PC-9 (cell line): ENCODE results near the gene DDR1. TPM values are rescaled to one million over a fixed set of nuclear protein-coding genes. Genes with fewer than 3 reads are reported as not detected.
"Not testable (repeated sequence)": the region's sequence is repeated elsewhere in the genome, so short reads cannot be mapped to it uniquely, and the experiment has no call there.

Source experiments
- BruUV-seq: library from RNA; stranded (reverse); fragments of 400-500 nt; replicated peaks from 2 replicates; lab custom pipeline; 2021; lab: Mats Ljungman, UMichigan
- CTCF ChIA-PET: fragments of 300-600 bp; sonication (Branson Sonifier 250); formaldehyde crosslinking; loops from one replicate; lab custom pipeline; 2022; ENCODE audit warnings: antibody characterized with exemption; lab: Charles Lee
- POLR2A ChIA-PET: fragments of 300-600 bp; sonication (Branson Sonifier 250); formaldehyde crosslinking; loops from one replicate; lab custom pipeline; 2022; ENCODE audit warnings: antibody characterized with exemption; ENCODE audit not compliant: unreplicated experiment; lab: Charles Lee
- DNase-seq, 2 experiments: peaks; one replicate each; pipeline versions ENCODE4 v3.0.0 to v3.0.0-alpha.2; 2015 to 2022; ENCODE audit warnings: mixed read lengths in 1 of 2
- H2AFZ ChIP-seq: fragments of 200-600 bp; sonication (generic); 2 replicates; pipeline ENCODE4 v1.8.1; 2017; ENCODE audit warnings: antibody characterized with exemption
- H3F3A ChIP-seq: fragments of 200-600 bp; sonication (generic); 2 replicates; pipeline ENCODE4 v1.8.1; 2017; ENCODE audit warnings: antibody characterized with exemption, mild to moderate bottlenecking, low read depth; ENCODE audit not compliant: insufficient read depth
- H3K27ac ChIP-seq: fragments of 200-600 bp; sonication (generic); 2 replicates; pipeline ENCODE4 v1.6.1; 2016; ENCODE audit warnings: mixed run types
- H3K27me3 ChIP-seq: fragments of 200-600 bp; sonication (generic); 2 replicates; pipeline ENCODE4 v1.6.1; 2016; ENCODE audit warnings: low read depth, mixed run types; ENCODE audit not compliant: insufficient read depth
- H3K36me3 ChIP-seq: fragments of 200-600 bp; sonication (generic); 2 replicates; pipeline ENCODE4 v1.6.1; 2016; ENCODE audit warnings: low read depth, mixed run types
- H3K4me1 ChIP-seq: fragments of 200-600 bp; sonication (generic); replicated peaks from 2 replicates; pipeline ENCODE4 v1.6.1; 2016; ENCODE audit warnings: mixed run types; ENCODE audit not compliant: insufficient read depth
- H3K4me2 ChIP-seq: fragments of 200-600 bp; sonication (generic); 2 replicates; pipeline ENCODE4 v1.6.1; 2017; ENCODE audit warnings: mixed run types
- H3K4me3 ChIP-seq: fragments of 200-600 bp; sonication (generic); 2 replicates; pipeline ENCODE4 v1.6.1; 2016; ENCODE audit warnings: mixed run types
- H3K79me2 ChIP-seq: fragments of 200-600 bp; sonication (generic); 2 replicates; pipeline ENCODE4 v1.6.1; 2017; ENCODE audit warnings: low read depth, mixed run types
- H3K9me2 ChIP-seq: fragments of 200-600 bp; sonication (generic); 2 replicates; pipeline ENCODE4 v1.8.1; 2017; ENCODE audit warnings: mild to moderate bottlenecking; ENCODE audit not compliant: insufficient read depth
- H3K9me3 ChIP-seq: fragments of 200-600 bp; sonication (generic); 2 replicates; pipeline ENCODE4 v1.8.1; 2016; ENCODE audit warnings: low read depth; ENCODE audit not compliant: insufficient read depth
- H4K20me1 ChIP-seq: fragments of 200-600 bp; sonication (generic); 2 replicates; pipeline ENCODE4 v1.8.1; 2017; ENCODE audit not compliant: insufficient read depth
- CTCF ChIP-seq: fragments of 200-600 bp; sonication (generic); conservative IDR thresholded peaks from 2 replicates; pipeline ENCODE4 v1.6.1; 2017; ENCODE audit warnings: mixed run types, antibody characterized with exemption, mild to moderate bottlenecking, moderate library complexity
- EZH2 ChIP-seq: fragments of 200-600 bp; sonication (generic); IDR thresholded peaks from 2 replicates; pipeline ENCODE4 v1.8.0; 2017; ENCODE audit warnings: antibody characterized with exemption, low read depth
- intact Hi-C: fragments of 100-400 bp; cut with micrococcal nuclease; formaldehyde crosslinking; loops from one replicate; pipeline ENCODE4 v1.10.0; 2022; ENCODE audit not compliant: unreplicated experiment
- total RNA-seq: library from RNA; stranded (reverse); gene quantifications from 2 replicates; pipeline ENCODE4 v1.2.3, GENCODE V29; 2021

Gene DDR1
- total RNA-seq, 1 experiment from 2014 or later = 267 TPM

GRCh38 chr6:30902709-30903108 lies 18.4 kb downstream of the DDR1 start:
- TF ChIP-seq EZH2 (no peak), CTCF (no peak)
- H3F3A ChIP-seq = peaks cover 55% of the 10 kb centered on the region
- H3K9me2 ChIP-seq = no peaks in the 10 kb centered on the region
- no peak for DNase-seq
- no peaks in the 10 kb centered on the region for H3K79me2 ChIP-seq
- intact Hi-C loops = no loop called here
- POLR2A ChIA-PET = no interaction called here
- H3K4me1 ChIP-seq = no peaks in the 10 kb centered on the region
- CTCF ChIA-PET = no interaction called here
- no peak overlapping the region for H2AFZ ChIP-seq
- H3K36me3 ChIP-seq = no peaks in the 10 kb centered on the region
- H4K20me1 ChIP-seq = no peaks in the 10 kb centered on the region; the same call in 1 of the 2 replicates
- no TSS peak for BruUV-seq
- no peaks in the 10 kb centered on the region for H3K9me3 ChIP-seq
- no peak overlapping the region for H3K4me2 ChIP-seq
- no peaks in the 10 kb centered on the region for H3K27me3 ChIP-seq
- H3K27ac ChIP-seq = no peak overlapping the region
- no peak overlapping the region for H3K4me3 ChIP-seq

GRCh38 chr6:30903236-30903635 lies 18.9 kb downstream of the DDR1 start:
- H3K9me3 ChIP-seq = no peaks in the 10 kb centered on the region
- H3K4me3 ChIP-seq = no peak overlapping the region
- no peak for DNase-seq
- H3K4me2 ChIP-seq = no peak overlapping the region
- H3K27me3 ChIP-seq = no peaks in the 10 kb centered on the region
- POLR2A ChIA-PET = no interaction called here
- CTCF ChIA-PET = interaction anchor here (0.7 kb wide), 1 partner anchor 74 kb away, joined by 6 read pairs; no protein-coding TSS in a partner anchor
- H3K36me3 ChIP-seq = no peaks in the 10 kb centered on the region
- no peaks in the 10 kb centered on the region for H3K9me2 ChIP-seq
- BruUV-seq = no TSS peak
- H3K79me2 ChIP-seq = no peaks in the 10 kb centered on the region
- intact Hi-C loops = no loop called here
- H3F3A ChIP-seq = peaks cover 50% of the 10 kb centered on the region
- TF ChIP-seq EZH2 (no peak), CTCF (no peak)
- H4K20me1 ChIP-seq = no peaks in the 10 kb centered on the region; the same call in 1 of the 2 replicates
- no peak overlapping the region for H2AFZ ChIP-seq
- no peaks in the 10 kb centered on the region for H3K4me1 ChIP-seq
- H3K27ac ChIP-seq = no peak overlapping the region

DNA sequence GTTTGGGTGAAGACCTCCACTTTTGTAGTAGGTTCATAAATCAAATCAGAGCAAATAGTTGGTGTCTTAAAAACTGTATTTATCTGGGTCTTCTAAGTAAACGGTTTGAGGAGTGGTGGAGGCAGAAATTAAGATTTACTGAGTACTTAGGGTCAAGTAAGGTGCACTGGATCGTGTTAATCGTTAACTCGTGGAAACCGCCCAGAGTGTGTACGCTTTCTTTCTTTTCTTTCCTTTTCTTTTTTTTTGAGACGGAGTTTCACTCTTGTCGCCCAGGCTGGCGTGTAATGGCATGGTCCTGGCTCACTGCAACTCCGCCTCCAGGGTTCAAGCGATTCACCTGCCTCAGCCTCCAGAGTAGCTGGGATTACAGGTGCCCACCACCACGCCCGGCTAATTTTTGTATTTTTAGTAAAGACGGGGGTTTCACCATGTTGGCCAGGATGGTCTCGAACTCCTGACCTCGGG lies 23.0 kb downstream of the DDR1 start:
- H3K9me3 ChIP-seq, H3K79me2 ChIP-seq, H3K36me3 ChIP-seq, H3K9me2 ChIP-seq, intact Hi-C loops, H3K27me3 ChIP-seq, DNase-seq, BruUV-seq, H4K20me1 ChIP-seq, H3K4me1 ChIP-seq: not testable (repeated sequence)
- Histone ChIP-seq H3K4me3 (peak overlapping the region; percentile 34; the same call in 1 of the 2 replicates), H3K4me2 (peak overlapping the region; percentile 60), H3F3A (peaks cover 29% of the 10 kb centered on the region), H3K27ac (peak overlapping the region; percentile 43), H2AFZ (peak overlapping the region; percentile 23)
- ChIA-PET POLR2A (interaction anchor here (0.5 to 0.8 kb wide), 6 partner anchors 24 to 414 kb away, joined by 3 to 10 read pairs (median 4); partner anchors contain the start of gene IER3), CTCF (interaction anchor here (0.9 to 1.6 kb wide), 4 partner anchors 13 to 173 kb away, joined by 3 to 6 read pairs (median 5); no protein-coding TSS in a partner anchor)
